ENCODE data around the gene KRT74.

KRT74 gene

DNA sequence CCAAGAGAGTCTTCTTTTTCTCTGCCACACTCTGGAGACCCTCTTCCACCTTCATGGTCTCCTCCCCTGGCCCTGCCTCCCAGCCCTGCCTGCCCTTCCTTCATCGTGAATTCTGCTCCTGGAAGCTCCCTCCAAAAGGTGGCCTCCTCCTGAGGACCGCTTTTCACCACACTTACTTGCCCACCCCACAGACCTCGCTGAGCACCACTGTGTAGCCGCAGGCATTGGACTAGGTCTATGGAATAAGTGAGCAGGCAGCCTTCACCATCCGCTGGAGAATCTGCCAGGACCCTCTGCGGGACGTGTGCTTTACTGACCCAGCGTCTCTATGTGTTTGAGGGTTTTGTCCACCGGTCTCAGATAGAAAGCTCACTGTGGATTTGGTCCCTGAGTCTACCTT is 43.8 kb downstream of the KRT74 start:
- CTCF ChIA-PET, result interaction anchor here (1.6 kb wide), 1 partner anchor 15 kb away, joined by 4 read pairs; no protein-coding TSS in a partner anchor
- no peak for DNase-seq (ENCODE audit: extremely low spot score)
- TF ChIP-seq CTCF (IDR thresholded peaks at IDR 0.05; ENCODE audit: control extremely low read depth, extremely low read depth, low read depth, missing control alignments), result no peak
- POLR2A ChIA-PET, result no interaction called here

GRCh38 chr12:52529417-52529816 is 44.2 kb downstream of the KRT74 start:
- DNase-seq (ENCODE audit: extremely low spot score), result no peak
- TF ChIP-seq CTCF (IDR thresholded peaks at IDR 0.05; ENCODE audit: control extremely low read depth, extremely low read depth, low read depth, missing control alignments), result no peak
- ChIA-PET CTCF (no interaction called here), POLR2A (no interaction called here)

- DNase-seq (ENCODE audit: extremely low spot score), result no peak
- ChIA-PET POLR2A (no interaction called here), CTCF (no interaction called here)
- no peak for TF ChIP-seq CTCF (IDR thresholded peaks at IDR 0.05; ENCODE audit: control extremely low read depth, extremely low read depth, low read depth, missing control alignments)
Observed at GRCh38 chr12:52528641-52529143, 45.0 kb downstream of the KRT74 start.

DNA sequence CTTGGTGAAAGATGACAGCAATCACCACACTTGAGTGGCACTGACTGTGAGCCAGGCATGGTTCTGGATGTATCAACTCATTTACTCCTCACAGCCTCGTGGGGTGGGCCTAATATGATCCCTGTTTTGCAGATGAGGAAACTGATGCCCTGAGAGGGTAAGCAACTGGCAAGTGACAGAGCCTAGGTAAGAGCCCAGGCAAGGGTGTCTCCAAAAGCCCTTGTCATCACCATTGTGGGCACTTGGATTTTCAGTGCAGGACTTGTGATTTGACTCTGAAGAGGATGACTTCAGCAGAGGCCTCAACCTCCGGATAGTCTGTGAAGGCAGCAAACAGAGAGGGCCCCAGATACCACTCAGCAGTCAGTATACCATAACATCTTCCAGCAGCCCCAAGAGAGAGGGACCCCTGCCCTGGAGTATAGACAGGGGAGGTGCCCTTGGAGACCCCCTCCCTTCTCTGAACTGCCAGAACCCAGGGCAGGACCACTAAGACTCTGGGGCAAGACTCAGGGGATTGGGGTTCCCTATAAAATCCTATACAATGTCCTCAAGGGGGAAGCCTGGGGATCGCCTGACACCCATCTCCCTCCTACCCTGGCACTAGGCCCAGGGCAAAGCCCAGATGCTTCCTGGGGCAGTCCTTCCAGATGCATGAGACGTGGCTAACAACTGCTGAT is 46.4 kb downstream of the KRT74 start:
- TF ChIP-seq CTCF (IDR thresholded peaks at IDR 0.05; ENCODE audit: control extremely low read depth, extremely low read depth, low read depth, missing control alignments), result no peak
- CTCF ChIA-PET, result no interaction called here
- no peak for DNase-seq (ENCODE audit: extremely low spot score)
- POLR2A ChIA-PET, result no interaction called here

DNA sequence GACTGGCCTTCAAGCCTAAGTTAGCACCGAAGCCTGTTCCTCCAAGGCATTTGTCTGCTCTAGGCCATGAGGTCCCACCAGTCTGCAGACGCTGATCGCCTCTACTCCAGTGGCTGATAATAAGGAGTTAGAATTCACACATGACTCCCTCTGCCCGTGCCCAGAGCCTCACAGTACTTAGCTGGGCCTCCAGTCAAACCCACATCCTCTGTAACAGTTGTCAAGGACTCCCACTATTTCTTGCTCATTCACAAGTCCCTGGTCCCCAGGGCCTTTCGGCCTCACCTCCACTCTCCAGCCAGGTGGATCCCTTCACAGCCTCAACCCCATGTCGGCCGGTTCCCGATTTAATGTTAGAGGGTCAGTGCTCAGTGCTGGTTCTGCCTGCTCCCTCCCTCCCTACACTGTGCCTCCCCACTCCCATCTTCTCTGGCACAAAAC is 47.1 kb downstream of the KRT74 start:
- TF ChIP-seq CTCF (IDR thresholded peaks at IDR 0.05; ENCODE audit: control extremely low read depth, extremely low read depth, low read depth, missing control alignments), result no peak
- POLR2A ChIA-PET, result no interaction called here
- CTCF ChIA-PET, result no interaction called here
- no peak for DNase-seq (ENCODE audit: extremely low spot score)

DNA sequence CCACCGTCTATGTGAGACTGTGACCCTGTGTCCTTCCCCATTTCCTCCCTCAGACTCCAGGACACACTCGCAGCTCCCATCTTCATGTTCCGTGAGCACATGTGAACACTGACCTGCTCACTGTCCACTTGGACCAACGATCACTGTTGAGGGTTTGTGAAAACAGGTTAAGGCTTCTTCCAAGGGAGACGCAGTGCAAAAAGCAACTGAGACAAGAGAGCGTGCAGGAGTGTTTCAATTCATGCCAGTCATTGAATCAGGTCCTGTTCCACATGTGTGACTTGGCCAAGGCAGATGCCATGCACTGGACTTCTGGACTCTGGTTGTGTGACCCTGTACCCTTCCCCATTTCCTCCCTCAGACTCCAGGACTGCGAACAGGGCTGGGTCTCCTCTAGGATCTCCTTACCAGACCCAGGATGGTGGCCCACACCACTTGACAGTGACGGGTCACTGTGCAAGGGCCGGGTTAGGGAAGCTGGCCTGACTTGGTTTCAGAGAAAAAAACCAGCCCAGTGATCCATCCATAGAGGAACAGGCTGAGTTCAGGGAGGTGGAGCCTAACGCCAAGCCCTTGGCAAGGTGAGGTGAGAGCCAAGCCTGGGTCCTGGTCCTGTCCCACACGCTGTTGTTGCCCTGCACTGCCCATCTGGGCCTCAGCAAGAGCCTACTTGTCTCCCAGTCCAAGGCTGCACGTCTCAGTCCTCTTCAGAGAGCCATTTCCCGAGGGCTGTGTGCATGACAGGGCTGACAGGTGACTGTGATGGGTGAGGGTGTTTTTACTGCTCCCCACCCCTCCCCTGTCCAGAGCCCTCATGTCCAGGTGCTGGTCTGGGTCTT is 47.8 kb downstream of the KRT74 start:
- no peak for TF ChIP-seq CTCF (IDR thresholded peaks at IDR 0.05; ENCODE audit: control extremely low read depth, extremely low read depth, low read depth, missing control alignments)
- no peak for DNase-seq (ENCODE audit: extremely low spot score)
- ChIA-PET POLR2A (no interaction called here), CTCF (no interaction called here)

Measured in GM10248 (cell line).